Measurements from ENCODE around the gene WWC1. TPM values are rescaled to one million over a fixed set of nuclear protein-coding genes. Genes with fewer than 3 reads are reported as not detected.

The WWC1 gene
- total and polyA plus RNA-seq, 2 experiments from 2014 or later = 27.6 to 27.8 TPM

- Histone ChIP-seq H3K27me3 (no peaks in the 10 kb centered on the region), H3K4me2 (no peak overlapping the region), H3K79me2 (peaks cover 45% of the 10 kb centered on the region), H3K9me3 (ENCODE audit: low read depth) (no peaks in the 10 kb centered on the region), H2AFZ (no peak overlapping the region), H3K4me1 (ENCODE audit: insufficient read depth) (peaks cover 72% of the 10 kb centered on the region), H3K27ac (peak overlapping the region; percentile 99), H4K20me1 (ENCODE audit: insufficient read depth, poor library complexity, severe bottlenecking) (no peaks in the 10 kb centered on the region), H3K9me2 (replicated peaks; ENCODE audit: insufficient read depth) (no peaks in the 10 kb centered on the region), H3K4me3 (no peak overlapping the region), H3K36me3 (replicated peaks; ENCODE audit: insufficient read depth, low read depth) (no peaks in the 10 kb centered on the region)
- no peak for DNase-seq (ENCODE audit: low spot score)
- TF ChIP-seq CTCF (IDR thresholded peaks at IDR 0.05; ENCODE audit: poor library complexity) (no peak), EZH2phosphoT487 (IDR thresholded peaks at IDR 0.05; ENCODE audit: low read depth, severe bottlenecking, unreplicated experiment) (no peak), EZH2 (IDR thresholded peaks at IDR 0.05; ENCODE audit: borderline replicate concordance) (no peak)
- WGBS (ENCODE audit: low lambda C conversion rate, missing lambda C conversion rate) = 90% methylated on average over 11 of the region's 11 CpGs
These were observed 21.3 kb downstream of the WWC1 start for GRCh38 chr5:168312606-168313295.

- peaks cover 76% of the 10 kb centered on the region for H3K4me1 ChIP-seq (ENCODE audit: insufficient read depth)
These were observed 22.3 kb downstream of the WWC1 start for GRCh38 chr5:168313596-168314204.

GRCh38 chr5:168314735-168315411 lies 23.4 kb downstream of the WWC1 start:
- TF ChIP-seq EZH2phosphoT487 (IDR thresholded peaks at IDR 0.05; ENCODE audit: low read depth, severe bottlenecking, unreplicated experiment) (no peak), EZH2 (IDR thresholded peaks at IDR 0.05; ENCODE audit: borderline replicate concordance) (no peak), CTCF (IDR thresholded peaks at IDR 0.05; ENCODE audit: poor library complexity) (no peak)
- Histone ChIP-seq H3K9me2 (replicated peaks; ENCODE audit: insufficient read depth) (no peaks in the 10 kb centered on the region), H3K4me2 (peak overlapping the region; percentile 58), H4K20me1 (ENCODE audit: insufficient read depth, poor library complexity, severe bottlenecking) (no peaks in the 10 kb centered on the region), H3K36me3 (replicated peaks; ENCODE audit: insufficient read depth, low read depth) (no peaks in the 10 kb centered on the region), H3K27ac (peak overlapping the region; percentile 99), H3K27me3 (no peaks in the 10 kb centered on the region), H3K79me2 (peaks cover 42% of the 10 kb centered on the region), H3K4me3 (no peak overlapping the region), H2AFZ (no peak overlapping the region), H3K9me3 (ENCODE audit: low read depth) (no peaks in the 10 kb centered on the region), H3K4me1 (ENCODE audit: insufficient read depth) (peaks cover 67% of the 10 kb centered on the region)
- DNase-seq (ENCODE audit: low spot score) = peak; percentile 91
- 44% methylated on average over 12 of the region's 12 CpGs for WGBS (ENCODE audit: low lambda C conversion rate, missing lambda C conversion rate)

More at GRCh38 chr5:168313596-168314204, 22.3 kb downstream of the WWC1 start:
- H3K79me2 ChIP-seq = peaks cover 39% of the 10 kb centered on the region
- DNase-seq (ENCODE audit: low spot score) = peak; percentile 37
- no peaks in the 10 kb centered on the region for H3K9me2 ChIP-seq (replicated peaks; ENCODE audit: insufficient read depth)
- H3K36me3 ChIP-seq (replicated peaks; ENCODE audit: insufficient read depth, low read depth) = no peaks in the 10 kb centered on the region
- no peaks in the 10 kb centered on the region for H4K20me1 ChIP-seq (ENCODE audit: insufficient read depth, poor library complexity, severe bottlenecking)
- no peak overlapping the region for H3K4me3 ChIP-seq
- H2AFZ ChIP-seq = no peak overlapping the region
- H3K4me2 ChIP-seq = peak overlapping the region; percentile 34
- H3K27me3 ChIP-seq = no peaks in the 10 kb centered on the region
- TF ChIP-seq EZH2phosphoT487 (IDR thresholded peaks at IDR 0.05; ENCODE audit: low read depth, severe bottlenecking, unreplicated experiment) (no peak), CTCF (IDR thresholded peaks at IDR 0.05; ENCODE audit: poor library complexity) (no peak), EZH2 (IDR thresholded peaks at IDR 0.05; ENCODE audit: borderline replicate concordance) (no peak)
- WGBS (ENCODE audit: low lambda C conversion rate, missing lambda C conversion rate) = 62% methylated on average over 7 of the region's 7 CpGs
- H3K9me3 ChIP-seq (ENCODE audit: low read depth) = no peaks in the 10 kb centered on the region
- H3K27ac ChIP-seq = peak overlapping the region; percentile 99
